A673 (cell line): ENCODE results near the gene GPC6.

ENCODE experiments used
- EZH2 ChIP-seq: fragments of 200-600 bp; sonication (generic); IDR thresholded peaks from 2 replicates; pipeline ENCODE4 v1.6.1; 2017; ENCODE audit warnings: borderline replicate concordance, low read depth, mild to moderate bottlenecking, mixed read lengths, antibody characterized with exemption, low read length; ENCODE audit not compliant: poor library complexity, severe bottlenecking
- TF ChIP-seq, protein P1 (sequence below): fragments of 300-800, 200-600 bp; sonication (generic); conservative IDR thresholded peaks from 2 replicates; pipeline ENCODE4 v1.5.1; 2017; ENCODE audit warnings: low read depth, mild to moderate bottlenecking, antibody characterized with exemption, low read length, moderate library complexity, mixed read lengths

GRCh38 chr13:93794197-93794885, 567.7 kb downstream of the GPC6 start:
- TF ChIP-seq, protein P1, sequence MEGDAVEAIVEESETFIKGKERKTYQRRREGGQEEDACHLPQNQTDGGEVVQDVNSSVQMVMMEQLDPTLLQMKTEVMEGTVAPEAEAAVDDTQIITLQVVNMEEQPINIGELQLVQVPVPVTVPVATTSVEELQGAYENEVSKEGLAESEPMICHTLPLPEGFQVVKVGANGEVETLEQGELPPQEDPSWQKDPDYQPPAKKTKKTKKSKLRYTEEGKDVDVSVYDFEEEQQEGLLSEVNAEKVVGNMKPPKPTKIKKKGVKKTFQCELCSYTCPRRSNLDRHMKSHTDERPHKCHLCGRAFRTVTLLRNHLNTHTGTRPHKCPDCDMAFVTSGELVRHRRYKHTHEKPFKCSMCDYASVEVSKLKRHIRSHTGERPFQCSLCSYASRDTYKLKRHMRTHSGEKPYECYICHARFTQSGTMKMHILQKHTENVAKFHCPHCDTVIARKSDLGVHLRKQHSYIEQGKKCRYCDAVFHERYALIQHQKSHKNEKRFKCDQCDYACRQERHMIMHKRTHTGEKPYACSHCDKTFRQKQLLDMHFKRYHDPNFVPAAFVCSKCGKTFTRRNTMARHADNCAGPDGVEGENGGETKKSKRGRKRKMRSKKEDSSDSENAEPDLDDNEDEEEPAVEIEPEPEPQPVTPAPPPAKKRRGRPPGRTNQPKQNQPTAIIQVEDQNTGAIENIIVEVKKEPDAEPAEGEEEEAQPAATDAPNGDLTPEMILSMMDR, result no peak
- no peak for TF ChIP-seq EZH2
